ENCODE results near the gene OR7A10. TPM values are rescaled to one million over a fixed set of nuclear protein-coding genes. Genes with fewer than 3 reads are reported as not detected.
"Not testable (repeated sequence)": the region's sequence is repeated elsewhere in the genome, so short reads cannot be mapped to it uniquely, and the experiment has no call there.

Gene OR7A10
- total RNA-seq, 8 experiments from 2014 or later: 0.09 to 1.1 (median 0.21) TPM; not detected in 5

GRCh38 chr19:14826006-14826405 is 22.7 kb downstream of the OR7A10 start:
- Histone ChIP-seq H3K4me1 (replicated peaks in 1 of 2) (no peaks in the 10 kb centered on the region), H3K4me3 (no peak overlapping the region), H3K27ac (no peak overlapping the region)
- no peak for ATAC-seq (replicated peaks in 6 of 8)
- 46 to 94% (median 72%) methylated on average over 1 to 2 of the region's 2 CpGs; no CpG with 5 or more reads in 2 of the 10 experiments for WGBS, 10 experiments
- in situ Hi-C loops (cut with MboI; ENCODE audit: low pct_unique_long_range_greater_than_20kb in 2 of 9, low sequenced_read_pairs in 9 of 9, unreplicated experiment in 9 of 9): no loop called here

GRCh38 chr19:14821937-14822336 is 26.8 kb downstream of the OR7A10 start:
- Histone ChIP-seq H3K27ac (no peak overlapping the region), H3K4me1 (replicated peaks in 1 of 2) (no peaks in the 10 kb centered on the region), H3K4me3 (no peak overlapping the region)
- WGBS, 10 experiments: 6 to 81% (median 40%) methylated on average over 3 to 6 of the region's 6 CpGs
- in situ Hi-C loops (cut with MboI; ENCODE audit: low pct_unique_long_range_greater_than_20kb in 2 of 9, low sequenced_read_pairs in 9 of 9, unreplicated experiment in 9 of 9): no loop called here
- peak in 2 of 8 experiments; percentile 33 to 52 for ATAC-seq (replicated peaks in 6 of 8)

GRCh38 chr19:14818588-14818987 is 30.1 kb downstream of the OR7A10 start:
- ATAC-seq (replicated peaks in 6 of 8): no peak
- H3K4me3 ChIP-seq: no peak overlapping the region
- WGBS, 10 experiments: 37 to 90% (median 63%) methylated on average over 4 to 8 of the region's 8 CpGs
- no peaks in the 10 kb centered on the region for H3K4me1 ChIP-seq (replicated peaks in 1 of 2)
- in situ Hi-C loops (cut with MboI; ENCODE audit: low pct_unique_long_range_greater_than_20kb in 2 of 9, low sequenced_read_pairs in 9 of 9, unreplicated experiment in 9 of 9): no loop called here
- no peak overlapping the region for H3K27ac ChIP-seq

GRCh38 chr19:14817052-14817451 is 31.7 kb downstream of the OR7A10 start:
- no peak overlapping the region for H3K27ac ChIP-seq
- 22 to 80% (median 63%) methylated on average over 1 to 3 of the region's 3 CpGs; no CpG with 5 or more reads in 5 of the 10 experiments for WGBS, 10 experiments
- H3K4me3 ChIP-seq: no peak overlapping the region
- H3K4me1 ChIP-seq (replicated peaks in 1 of 2): no peaks in the 10 kb centered on the region
- ATAC-seq (replicated peaks in 6 of 8): no peak
- in situ Hi-C loops (cut with MboI; ENCODE audit: low pct_unique_long_range_greater_than_20kb in 2 of 9, low sequenced_read_pairs in 9 of 9, unreplicated experiment in 9 of 9): no loop called here

GRCh38 chr19:14814982-14815652 is 33.6 kb downstream of the OR7A10 start:
- Histone ChIP-seq H3K27ac (no peak overlapping the region), H3K4me1 (replicated peaks in 1 of 2) (no peaks in the 10 kb centered on the region), H3K4me3 (no peak overlapping the region)
- WGBS, 10 experiments: 25 to 83% (median 53%) methylated on average over 1 to 2 of the region's 2 CpGs; no CpG with 5 or more reads in 4 of the 10 experiments
- ATAC-seq (replicated peaks in 6 of 8): peak in 4 of 8 experiments; percentile 31 to 99 (median 46)
- in situ Hi-C loops (cut with MboI; ENCODE audit: low pct_unique_long_range_greater_than_20kb in 2 of 9, low sequenced_read_pairs in 9 of 9, unreplicated experiment in 9 of 9): no loop called here

GRCh38 chr19:14809272-14810057 is 39.3 kb downstream of the OR7A10 start:
- no peaks in the 10 kb centered on the region for H3K4me1 ChIP-seq (replicated peaks in 1 of 2)
- no peak overlapping the region for H3K27ac ChIP-seq
- in situ Hi-C loops (cut with MboI; ENCODE audit: low pct_unique_long_range_greater_than_20kb in 2 of 9, low sequenced_read_pairs in 9 of 9, unreplicated experiment in 9 of 9): no loop called here
- WGBS, 10 experiments: 2 to 90% (median 61%) methylated on average over 4 to 9 of the region's 9 CpGs
- H3K4me3 ChIP-seq: no peak overlapping the region
- no peak for ATAC-seq (replicated peaks in 6 of 8)

- ATAC-seq (replicated peaks in 6 of 8): no peak
- Histone ChIP-seq H3K4me3 (no peak overlapping the region), H3K27ac (no peak overlapping the region), H3K4me1 (replicated peaks in 1 of 2) (no peaks in the 10 kb centered on the region)
- in situ Hi-C loops (cut with MboI; ENCODE audit: low pct_unique_long_range_greater_than_20kb in 2 of 9, low sequenced_read_pairs in 9 of 9, unreplicated experiment in 9 of 9): no loop called here
- 29 to 100% (median 86%) methylated on average over 1 to 3 of the region's 3 CpGs; no CpG with 5 or more reads in 1 of the 10 experiments for WGBS, 10 experiments
Measured at GRCh38 chr19:14804765-14805164, 44.0 kb downstream of the OR7A10 start.

GRCh38 chr19:14798760-14799159 is 50.0 kb downstream of the OR7A10 start:
- in situ Hi-C loops (cut with MboI; ENCODE audit: low pct_unique_long_range_greater_than_20kb in 2 of 9, low sequenced_read_pairs in 9 of 9, unreplicated experiment in 9 of 9): no loop called here
- WGBS, 10 experiments: 10 to 90% (median 56%) methylated on average over 2 to 4 of the region's 5 CpGs; no CpG with 5 or more reads in 2 of the 10 experiments
- H3K27ac ChIP-seq: no peak overlapping the region
- H3K4me3 ChIP-seq: no peak overlapping the region
- no peaks in the 10 kb centered on the region for H3K4me1 ChIP-seq (replicated peaks in 1 of 2)
- no peak for ATAC-seq (replicated peaks in 6 of 8)

GRCh38 chr19:14796021-14796420 is 52.7 kb downstream of the OR7A10 start:
- Histone ChIP-seq H3K4me1 (replicated peaks in 1 of 2) (no peaks in the 10 kb centered on the region), H3K27ac (no peak overlapping the region), H3K4me3 (no peak overlapping the region)
- in situ Hi-C loops (cut with MboI; ENCODE audit: low pct_unique_long_range_greater_than_20kb in 2 of 9, low sequenced_read_pairs in 9 of 9, unreplicated experiment in 9 of 9): no loop called here
- no peak for ATAC-seq (replicated peaks in 6 of 8)
- 34 to 100% (median 78%) methylated on average over 2 to 10 of the region's 11 CpGs; no CpG with 5 or more reads in 1 of the 10 experiments for WGBS, 10 experiments

GRCh38 chr19:14795078-14795721 is 53.5 kb downstream of the OR7A10 start:
- 28 to 96% (median 59%) methylated on average over 3 to 5 of the region's 5 CpGs for WGBS, 10 experiments
- peak in 1 of 8 experiments; percentile 22 for ATAC-seq (replicated peaks in 6 of 8)
- in situ Hi-C loops (cut with MboI; ENCODE audit: low pct_unique_long_range_greater_than_20kb in 2 of 9, low sequenced_read_pairs in 9 of 9, unreplicated experiment in 9 of 9): no loop called here

GRCh38 chr19:14792250-14792649 is 56.5 kb downstream of the OR7A10 start:
- ATAC-seq (replicated peaks in 6 of 8); H3K4me1 ChIP-seq (replicated peaks in 1 of 2); H3K4me3 ChIP-seq; in situ Hi-C loops (cut with MboI; ENCODE audit: low pct_unique_long_range_greater_than_20kb in 2 of 9, low sequenced_read_pairs in 9 of 9, unreplicated experiment in 9 of 9); H3K27ac ChIP-seq: not testable (repeated sequence)
- 17 to 100% (median 86%) methylated on average over 1 to 6 of the region's 6 CpGs; no CpG with 5 or more reads in 1 of the 10 experiments for WGBS, 10 experiments

More at GRCh38 chr19:14795078-14795721, 53.5 kb downstream of the OR7A10 start:
- no peaks in the 10 kb centered on the region for H3K4me1 ChIP-seq (replicated peaks in 1 of 2)
- H3K27ac ChIP-seq: no peak overlapping the region
- no peak overlapping the region for H3K4me3 ChIP-seq
